Stomach (tissue), 9 donors: ENCODE measurements around the gene USP28. TPM values are rescaled to one million over a fixed set of nuclear protein-coding genes. Genes with fewer than 3 reads are reported as not detected.
"Not testable (repeated sequence)": the region's sequence is repeated elsewhere in the genome, so short reads cannot be mapped to it uniquely, and the experiment has no call there.

Experiments used
- DNase-seq, 2 donors: peaks; one replicate each; pipeline versions ENCODE4 v3.0.0 to v3.0.0-alpha.2; 2013 to 2019
- H3K27ac ChIP-seq, 5 donors: fragments of 200-600 bp in 4 of 5; sonication (generic) in 4 of 5; one replicate each; pipeline ENCODE4 v1.5.1; 2013 to 2019; ENCODE audit warnings: mild to moderate bottlenecking in 1 of 5, moderate library complexity in 1 of 5
- H3K27me3 ChIP-seq, 3 donors: fragments of 200-600 bp; sonication (generic); one replicate each; pipeline ENCODE4 v1.5.1; 2017 to 2019; ENCODE audit warnings: mixed run types in 1 of 3
- H3K36me3 ChIP-seq, 4 donors: fragments of 200-600 bp; sonication (generic); 1 replicate in 3 of 4; 2 replicates in 1 of 4; pipeline ENCODE4 v1.5.1; 2016 to 2019
- H3K4me1 ChIP-seq, 4 donors: fragments of 200-600 bp; sonication (generic); one replicate each; pipeline ENCODE4 v1.5.1; 2016 to 2019
- H3K4me3 ChIP-seq, 4 donors: fragments of 200-600 bp; sonication (generic) in 3 of 4; one replicate each; pipeline ENCODE4 v1.5.1; 2016 to 2019; ENCODE audit warnings: mild to moderate bottlenecking in 1 of 4
- H3K9me3 ChIP-seq, 4 donors: fragments of 200-600 bp; sonication (generic); one replicate each; pipeline ENCODE4 v1.5.1; 2016 to 2019
- EP300 ChIP-seq: sonication (generic); formaldehyde crosslinking; IDR thresholded peaks from one replicate; pipeline ENCODE4 v1.6.1; 2017; ENCODE audit warnings: antibody characterized with exemption
- POLR2A ChIP-seq, 4 donors: fragments of 450-650 bp; IDR thresholded peaks; one replicate each; pipeline ENCODE4 v1.6.1; 2016; ENCODE audit warnings: antibody characterized with exemption in 4 of 4, control low read depth in 2 of 4, mild to moderate bottlenecking in 1 of 4, moderate library complexity in 1 of 4
- POLR2AphosphoS5 ChIP-seq, 3 donors: sonication (generic); formaldehyde crosslinking; IDR thresholded peaks; one replicate each; pipeline ENCODE4 v1.6.1; 2016; ENCODE audit warnings: antibody characterized with exemption in 3 of 3
- WGBS, 5 donors: extraction: QIAGEN DNeasy Blood & Tissue Kit in 3 of 5; methylation state at CpG; one replicate each; pipeline versions ENCODE4 v1.1.5 to v1.1.7; 2013 to 2018; 5-methylcytosine and 5-hydroxymethylcytosine counted together
- intact Hi-C: fragments of 100-400 bp; cut with DNase I; formaldehyde crosslinking; loops from one replicate; pipeline ENCODE4 v1.15.1; 2023; ENCODE audit warnings: low total_unique reads
- polyA plus RNA-seq, 3 donors: library from polyadenylated mRNA; stranded (reverse); fragments of 200-250 nt; gene quantifications; one replicate each; pipeline ENCODE4 v1.2.3, GENCODE V29; 2013
- total RNA-seq, 5 donors: library from RNA; depleted of rRNA; stranded (reverse); fragments of >200 nt; gene quantifications; one replicate each; pipeline versions ENCODE4 v1.1.0 to v1.2.3, GENCODE V29; 2014 to 2016
- TF ChIP-seq, protein P1 (sequence below), 7 experiments: fragments of 450-650 bp in 4 of 7; fragments of 200-600 bp in 3 of 7; sonication (generic) in 3 of 7; IDR thresholded peaks; one replicate each; pipeline ENCODE4 v1.5.1; 2016 to 2019; ENCODE audit warnings: antibody characterized with exemption in 7 of 7, control low read depth in 2 of 7, mild to moderate bottlenecking in 1 of 7
- donor health status: healthy with polysubstance abuse.
- donor health status: Bipolar disorder and iron deficiency.
- donor health status: healthy.

Gene USP28
- total and polyA plus RNA-seq, 8 donors = 0.87 to 23.9 (median 8.0) TPM

DNA sequence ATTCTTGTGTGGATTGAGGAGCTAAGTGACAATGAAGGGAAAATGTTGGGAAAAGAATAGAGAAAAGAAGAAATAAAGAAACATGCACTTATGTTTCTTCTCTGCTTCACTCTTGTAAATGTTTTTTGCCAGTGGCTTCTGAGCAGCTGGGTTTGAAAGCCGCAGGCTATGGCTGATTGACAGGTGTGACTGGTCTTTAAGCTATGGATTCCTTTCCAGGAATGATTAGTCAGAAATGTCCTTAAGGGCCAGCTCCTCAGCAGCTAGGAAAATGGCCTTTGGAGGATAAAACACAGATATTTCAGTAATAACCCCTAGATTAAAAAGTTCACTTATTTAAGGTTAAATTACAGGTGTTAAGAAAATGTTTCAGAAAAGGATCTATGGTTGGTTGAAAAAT, 6.5 kb upstream of the USP28 start:
- no peaks in the 10 kb centered on the region for H3K36me3 ChIP-seq
- no peaks in the 10 kb centered on the region for H3K27me3 ChIP-seq
- TF ChIP-seq, protein P1, sequence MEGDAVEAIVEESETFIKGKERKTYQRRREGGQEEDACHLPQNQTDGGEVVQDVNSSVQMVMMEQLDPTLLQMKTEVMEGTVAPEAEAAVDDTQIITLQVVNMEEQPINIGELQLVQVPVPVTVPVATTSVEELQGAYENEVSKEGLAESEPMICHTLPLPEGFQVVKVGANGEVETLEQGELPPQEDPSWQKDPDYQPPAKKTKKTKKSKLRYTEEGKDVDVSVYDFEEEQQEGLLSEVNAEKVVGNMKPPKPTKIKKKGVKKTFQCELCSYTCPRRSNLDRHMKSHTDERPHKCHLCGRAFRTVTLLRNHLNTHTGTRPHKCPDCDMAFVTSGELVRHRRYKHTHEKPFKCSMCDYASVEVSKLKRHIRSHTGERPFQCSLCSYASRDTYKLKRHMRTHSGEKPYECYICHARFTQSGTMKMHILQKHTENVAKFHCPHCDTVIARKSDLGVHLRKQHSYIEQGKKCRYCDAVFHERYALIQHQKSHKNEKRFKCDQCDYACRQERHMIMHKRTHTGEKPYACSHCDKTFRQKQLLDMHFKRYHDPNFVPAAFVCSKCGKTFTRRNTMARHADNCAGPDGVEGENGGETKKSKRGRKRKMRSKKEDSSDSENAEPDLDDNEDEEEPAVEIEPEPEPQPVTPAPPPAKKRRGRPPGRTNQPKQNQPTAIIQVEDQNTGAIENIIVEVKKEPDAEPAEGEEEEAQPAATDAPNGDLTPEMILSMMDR (IDR thresholded peaks at IDR 0.05) = no peak
- TF ChIP-seq POLR2AphosphoS5 (IDR thresholded peaks at IDR 0.05) (no peak), EP300 (no peak), POLR2A (IDR thresholded peaks at IDR 0.05) (no peak)
- no peak for DNase-seq
- intact Hi-C loops = no loop called here
- H3K4me3 ChIP-seq = no peak overlapping the region
- no peaks in the 10 kb centered on the region for H3K9me3 ChIP-seq
- 67 to 83% (median 77%) methylated on average over 1 of the region's 1 CpG for WGBS, 5 donors
- no peaks in the 10 kb centered on the region for H3K4me1 ChIP-seq
- no peak overlapping the region for H3K27ac ChIP-seq

DNA sequence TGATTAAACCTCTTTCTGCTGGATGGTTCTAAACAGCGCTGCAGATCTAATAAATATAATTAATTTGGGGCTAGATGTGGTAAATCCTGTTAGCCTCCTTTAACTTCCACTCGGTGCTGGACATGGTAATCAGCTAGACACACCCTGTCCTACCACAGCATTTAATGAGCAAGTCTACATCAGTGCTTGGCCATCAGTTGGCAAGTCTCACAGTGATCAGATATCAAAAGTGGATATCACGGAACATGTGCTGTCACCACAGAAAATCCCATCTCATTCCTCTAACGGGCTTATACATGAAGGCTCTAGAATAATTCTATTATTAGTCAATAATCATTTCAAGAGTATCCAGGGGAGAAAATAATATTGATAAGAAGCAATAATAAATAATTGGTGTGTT, 5.6 kb upstream of the USP28 start:
- H3K27me3 ChIP-seq = no peaks in the 10 kb centered on the region
- WGBS, 5 donors = 75 to 84% (median 80%) methylated on average over 4 of the region's 4 CpGs
- TF ChIP-seq, protein P1 (IDR thresholded peaks at IDR 0.05) = no peak
- TF ChIP-seq POLR2AphosphoS5 (IDR thresholded peaks at IDR 0.05) = no peak
- no peak for TF ChIP-seq POLR2A (IDR thresholded peaks at IDR 0.05)
- TF ChIP-seq EP300 = no peak
- no peaks in the 10 kb centered on the region for H3K36me3 ChIP-seq
- DNase-seq = no peak
- H3K27ac ChIP-seq = no peak overlapping the region
- peaks cover 0 to 7% (median 3%) of the 10 kb centered on the region in 4 donors for H3K4me1 ChIP-seq
- intact Hi-C loops = no loop called here
- no peak overlapping the region for H3K4me3 ChIP-seq
- no peaks in the 10 kb centered on the region for H3K9me3 ChIP-seq

DNA sequence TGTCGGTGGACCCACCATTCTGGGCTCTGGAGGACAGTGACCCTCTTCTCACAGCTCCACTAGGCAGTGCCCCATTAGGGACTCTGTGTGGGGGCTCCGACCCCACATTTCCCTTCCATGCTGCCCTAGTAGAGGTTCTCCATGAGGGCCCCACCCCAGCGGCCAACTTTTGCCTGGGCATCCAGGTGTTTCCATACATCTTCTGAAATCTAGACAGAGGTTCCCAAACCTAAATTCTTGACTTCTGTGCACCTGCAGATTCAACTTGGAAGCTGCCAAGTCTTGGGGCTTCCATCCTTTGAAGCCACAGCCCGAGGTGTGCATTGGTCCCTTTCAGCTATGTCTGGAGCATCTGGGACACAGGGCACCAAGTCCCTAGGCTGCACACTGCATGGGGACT, 4.1 kb upstream of the USP28 start:
- H3K27me3 ChIP-seq, DNase-seq, H3K4me3 ChIP-seq, H3K9me3 ChIP-seq, intact Hi-C loops, H3K27ac ChIP-seq, H3K36me3 ChIP-seq: not testable (repeated sequence)
- H3K4me1 ChIP-seq = peaks cover 0 to 11% (median 7%) of the 10 kb centered on the region in 4 donors
- WGBS, 5 donors = 87 to 97% (median 93%) methylated on average over 3 to 4 of the region's 4 CpGs

DNA sequence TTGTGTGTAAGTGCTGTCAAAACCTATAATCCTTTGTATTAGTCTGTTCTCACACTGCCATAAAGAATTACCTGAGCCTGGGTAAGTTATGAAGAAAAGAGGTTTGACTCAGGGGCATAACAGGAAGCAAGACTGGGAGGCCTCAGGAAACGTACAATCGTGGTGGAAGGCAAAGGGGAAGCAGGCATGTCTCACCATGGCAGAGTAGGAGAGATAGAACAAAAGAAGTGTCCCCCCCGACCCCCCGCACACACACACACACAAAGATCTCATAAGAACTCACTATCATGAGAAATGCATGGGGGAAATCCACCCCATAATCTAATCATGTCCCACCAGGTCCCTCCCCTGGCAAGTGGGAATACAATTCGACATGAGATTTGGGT, 2.3 kb upstream of the USP28 start:
- no peak for DNase-seq
- Histone ChIP-seq H3K4me1 (peaks cover 12 to 29% (median 22%) of the 10 kb centered on the region in 4 donors), H3K27ac (no peak overlapping the region), H3K4me3 (no peak overlapping the region), H3K27me3 (no peaks in the 10 kb centered on the region), H3K9me3 (no peaks in the 10 kb centered on the region), H3K36me3 (no peaks in the 10 kb centered on the region)
- intact Hi-C loops = no loop called here
- 72 to 80% (median 79%) methylated on average over 5 of the region's 5 CpGs for WGBS, 5 donors
- TF ChIP-seq POLR2AphosphoS5 (IDR thresholded peaks at IDR 0.05) (no peak), EP300 (no peak), POLR2A (IDR thresholded peaks at IDR 0.05) (no peak)
- TF ChIP-seq, protein P1 (IDR thresholded peaks at IDR 0.05) = no peak

DNA sequence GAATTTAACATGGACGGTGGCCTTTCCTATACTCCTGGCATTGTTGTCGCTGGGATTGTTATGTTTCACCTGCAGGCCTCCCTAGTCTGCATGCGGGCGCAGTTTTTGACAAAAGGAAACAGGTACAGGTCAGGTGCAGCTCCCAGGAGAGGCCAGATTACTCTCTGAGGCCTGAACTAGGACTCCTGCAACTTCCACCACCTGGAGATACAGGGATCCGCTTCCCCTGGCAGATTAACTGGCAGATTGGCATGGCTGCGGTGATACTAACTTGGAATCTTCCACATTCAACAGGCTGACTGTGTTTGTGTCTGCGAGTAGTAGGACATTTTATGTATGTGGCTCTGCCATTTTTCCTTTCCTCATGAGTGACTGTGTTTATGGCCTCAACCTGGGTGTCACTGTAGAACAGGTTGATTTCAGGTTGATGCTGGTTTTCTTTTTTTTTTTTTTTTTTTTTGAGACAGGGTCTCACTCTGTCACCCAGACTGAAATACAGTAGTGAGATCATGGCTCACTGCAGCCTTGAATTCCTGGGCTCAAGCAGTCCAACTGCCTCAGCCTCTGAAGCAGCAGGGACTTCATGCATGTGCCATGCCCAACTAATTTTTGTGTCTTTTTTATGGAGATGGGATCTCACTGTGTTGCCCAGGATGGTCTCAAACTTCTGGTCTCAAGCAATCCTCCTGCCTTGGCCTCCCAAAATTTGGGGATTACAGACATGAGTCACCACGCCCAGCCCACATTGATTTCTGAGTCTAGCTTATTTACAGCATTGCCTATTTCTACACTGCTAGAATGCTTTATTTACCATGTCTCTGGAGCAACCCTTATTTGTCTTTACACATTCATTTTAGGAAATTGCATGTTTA, 1.7 kb upstream of the USP28 start:
- intact Hi-C loops = no loop called here
- Histone ChIP-seq H3K27me3 (no peaks in the 10 kb centered on the region), H3K36me3 (no peaks in the 10 kb centered on the region), H3K27ac (no peak overlapping the region), H3K4me3 (no peak overlapping the region), H3K4me1 (peaks cover 12 to 34% (median 24%) of the 10 kb centered on the region in 4 donors), H3K9me3 (no peaks in the 10 kb centered on the region)
- DNase-seq = no peak
- TF ChIP-seq POLR2A (IDR thresholded peaks at IDR 0.05) (no peak), EP300 (no peak), POLR2AphosphoS5 (IDR thresholded peaks at IDR 0.05) (no peak)
- TF ChIP-seq, protein P1 (IDR thresholded peaks at IDR 0.05) = no peak
- 95 to 99% (median 97%) methylated on average over 8 of the region's 8 CpGs for WGBS, 5 donors
